Liver (tissue), 9 donors: Measurements from ENCODE around the gene TULP3. TPM values are rescaled to one million over a fixed set of nuclear protein-coding genes. Genes with fewer than 3 reads are reported as not detected.

Experiments
- DNase-seq: peaks from one replicate; pipeline ENCODE4 v3.0.0-alpha.2; 2017; ENCODE audit warnings: low spot score
- H3K27ac ChIP-seq, 2 donors: one replicate each; pipeline ENCODE4 v1.7.0; 2013; ENCODE audit warnings: inconsistent platforms in 2 of 2, low read length in 2 of 2, control low read depth in 1 of 2, low read depth in 1 of 2, mild to moderate bottlenecking in 1 of 2
- H3K27me3 ChIP-seq, 4 donors: one replicate each; pipeline versions ENCODE4 v1.6.1 to v1.7.0; 2013; ENCODE audit warnings: low read length in 3 of 4, inconsistent platforms in 1 of 4, mild to moderate bottlenecking in 1 of 4, moderate library complexity in 1 of 4; ENCODE audit not compliant: control insufficient read depth in 4 of 4, insufficient read depth in 4 of 4
- H3K36me3 ChIP-seq, 4 donors: one replicate each; pipeline versions ENCODE4 v1.6.1 to v1.7.0; 2013; ENCODE audit warnings: low read length in 3 of 4, mild to moderate bottlenecking in 3 of 4, low read depth in 1 of 4, moderate library complexity in 1 of 4; ENCODE audit not compliant: control insufficient read depth in 4 of 4, insufficient read depth in 3 of 4
- H3K4me1 ChIP-seq, 4 donors: one replicate each; pipeline versions ENCODE4 v1.6.1 to v1.7.0; 2013; ENCODE audit warnings: low read length in 3 of 4, mild to moderate bottlenecking in 3 of 4, moderate library complexity in 1 of 4; ENCODE audit not compliant: control insufficient read depth in 4 of 4, insufficient read depth in 4 of 4
- H3K4me3 ChIP-seq, 3 donors: one replicate each; pipeline versions ENCODE4 v1.6.1 to v1.7.0; 2013; ENCODE audit warnings: low read length in 3 of 3, control low read depth in 1 of 3, low read depth in 1 of 3, mild to moderate bottlenecking in 1 of 3
- H3K9ac ChIP-seq, 2 donors: one replicate each; pipeline ENCODE4 v1.7.0; 2013; ENCODE audit warnings: low read length in 2 of 2, mild to moderate bottlenecking in 2 of 2, moderate library complexity in 2 of 2, control low read depth in 1 of 2, low read depth in 1 of 2
- H3K9me3 ChIP-seq, 4 donors: one replicate each; pipeline versions ENCODE4 v1.6.1 to v1.7.0; 2013; ENCODE audit warnings: low read length in 3 of 4; ENCODE audit not compliant: control insufficient read depth in 4 of 4
- ATF3 ChIP-seq: IDR thresholded peaks from 2 replicates; pipeline ENCODE4 v1.6.1; 2016; ENCODE audit warnings: antibody characterized with exemption
- CTCF ChIP-seq: fragments of 150-350 bp; IDR thresholded peaks from 2 replicates; pipeline ENCODE4 v1.5.1; 2017; ENCODE audit warnings: improper control_type of control experiment, low read depth, low read length; ENCODE audit not compliant: missing input control
- EGR1 ChIP-seq, 2 donors: IDR thresholded peaks; 2 replicates each; pipeline ENCODE4 v1.6.1; 2016 to 2018; ENCODE audit warnings: antibody characterized with exemption in 2 of 2, low read depth in 2 of 2
- FOXA1 ChIP-seq: IDR thresholded peaks from 2 replicates; pipeline ENCODE4 v1.6.1; 2016; ENCODE audit warnings: antibody characterized with exemption
- FOXA2 ChIP-seq: IDR thresholded peaks from 2 replicates; pipeline ENCODE4 v1.6.1; 2016; ENCODE audit warnings: antibody characterized with exemption
- GABPA ChIP-seq, 2 donors: IDR thresholded peaks in 1 of 2; conservative IDR thresholded peaks in 1 of 2; 2 replicates each; pipeline ENCODE4 v1.6.1; 2016; ENCODE audit warnings: antibody characterized with exemption in 2 of 2, mild to moderate bottlenecking in 1 of 2, moderate library complexity in 1 of 2
- HNF4A ChIP-seq, 2 donors: conservative IDR thresholded peaks; 2 replicates each; pipeline ENCODE4 v1.6.1; 2016; ENCODE audit warnings: antibody characterized with exemption in 2 of 2, mild to moderate bottlenecking in 2 of 2
- HNF4G ChIP-seq: IDR thresholded peaks from 2 replicates; pipeline ENCODE4 v1.6.1; 2016; ENCODE audit warnings: antibody characterized with exemption
- JUND ChIP-seq, 2 donors: IDR thresholded peaks; 2 replicates each; pipeline ENCODE4 v1.6.1; 2016; ENCODE audit warnings: antibody characterized with exemption in 2 of 2
- MAX ChIP-seq: IDR thresholded peaks from 2 replicates; pipeline ENCODE4 v1.6.1; 2016; ENCODE audit warnings: antibody characterized with exemption
- NR2F2 ChIP-seq: IDR thresholded peaks from 2 replicates; pipeline ENCODE4 v1.6.1; 2016; ENCODE audit warnings: antibody characterized with exemption
- RAD21 ChIP-seq, 2 donors: IDR thresholded peaks; 2 replicates each; pipeline ENCODE4 v1.6.1; 2016; ENCODE audit warnings: antibody characterized with exemption in 2 of 2, mild to moderate bottlenecking in 2 of 2
- REST ChIP-seq: IDR thresholded peaks from 2 replicates; pipeline ENCODE4 v1.6.1; 2016; ENCODE audit warnings: antibody characterized with exemption, mild to moderate bottlenecking
- RXRA ChIP-seq, 2 donors: IDR thresholded peaks; 2 replicates each; pipeline ENCODE4 v1.6.1; 2017 to 2018; ENCODE audit warnings: antibody characterized with exemption in 2 of 2, mild to moderate bottlenecking in 1 of 2
- SP1 ChIP-seq: IDR thresholded peaks from 2 replicates; pipeline ENCODE4 v1.6.1; 2018; ENCODE audit warnings: antibody characterized with exemption, mild to moderate bottlenecking
- TAF1 ChIP-seq: conservative IDR thresholded peaks from 2 replicates; pipeline ENCODE4 v1.6.1; 2016; ENCODE audit warnings: antibody characterized with exemption, mild to moderate bottlenecking
- YY1 ChIP-seq: IDR thresholded peaks from 2 replicates; pipeline ENCODE4 v1.6.1; 2016; ENCODE audit warnings: antibody characterized with exemption, mild to moderate bottlenecking
- ZBTB33 ChIP-seq: IDR thresholded peaks from 2 replicates; pipeline ENCODE4 v1.6.1; 2016; ENCODE audit warnings: antibody characterized with exemption
- WGBS: extraction: QIAGEN DNeasy Blood & Tissue Kit; methylation state at CpG from one replicate; pipeline ENCODE4 v1.1.7; 2013; 5-methylcytosine and 5-hydroxymethylcytosine counted together
- polyA plus RNA-seq, 2 donors: library from polyadenylated mRNA; stranded (reverse) in 1 of 2; unstranded in 1 of 2; fragments of 200-250 nt in 1 of 2; fragments of >200 nt in 1 of 2; fragmentation: Nextera tagmentation in 1 of 2; extraction: Ambion mirVana in 1 of 2; gene quantifications; one replicate each; pipeline versions ENCODE4 v1.2.1 to v1.2.3, GENCODE V29; 2013 to 2015
- total RNA-seq, 2 donors: library from RNA; depleted of rRNA; stranded (reverse); fragments of >200 nt; gene quantifications; one replicate each; pipeline ENCODE4 v1.2.3, GENCODE V29; 2014
- donor health status: healthy.
- donor health status: healthy.
- donor health status: healthy.
- donor health status: healthy.
- donor health status: healthy.

Gene TULP3
- total and polyA plus RNA-seq, 4 donors: 3.2 to 4.8 (median 3.7) TPM

GRCh38 chr12:2984698-2985097 lies 94.0 kb downstream of the TULP3 start:
- Histone ChIP-seq H3K4me3 (no peak overlapping the region), H3K27ac (no peak overlapping the region), H3K36me3 (no peaks in the 10 kb centered on the region), H3K27me3 (no peaks in the 10 kb centered on the region), H3K9me3 (no peaks in the 10 kb centered on the region), H3K4me1 (no peaks in the 10 kb centered on the region), H3K9ac (no peak overlapping the region)
- no peak for DNase-seq
- TF ChIP-seq TAF1: no peak
- TF ChIP-seq HNF4A (conservative IDR thresholded peaks at IDR 0.05): no peak
- no peak for TF ChIP-seq ZBTB33
- no peak for TF ChIP-seq HNF4G
- no peak for TF ChIP-seq CTCF
- no peak for TF ChIP-seq RXRA (IDR thresholded peaks at IDR 0.05)
- no peak for TF ChIP-seq NR2F2
- TF ChIP-seq EGR1 (IDR thresholded peaks at IDR 0.05; ENCODE audit: low read depth in 2 of 2): no peak
- no peak for TF ChIP-seq RAD21 (IDR thresholded peaks at IDR 0.05)
- TF ChIP-seq YY1: no peak
- TF ChIP-seq SP1: no peak
- no peak for TF ChIP-seq REST
- TF ChIP-seq GABPA (IDR thresholded peaks at IDR 0.05 in 1 of 2, conservative IDR thresholded peaks at IDR 0.05 in 1 of 2): no peak
- TF ChIP-seq MAX: no peak
- no peak for TF ChIP-seq FOXA2
- TF ChIP-seq ATF3: no peak
- no peak for TF ChIP-seq FOXA1
- TF ChIP-seq JUND (IDR thresholded peaks at IDR 0.05): no peak
- WGBS: 98% methylated on average over 1 of the region's 1 CpG
